ENCODE measurements around the gene BTAF1.

BTAF1 gene

DNA sequence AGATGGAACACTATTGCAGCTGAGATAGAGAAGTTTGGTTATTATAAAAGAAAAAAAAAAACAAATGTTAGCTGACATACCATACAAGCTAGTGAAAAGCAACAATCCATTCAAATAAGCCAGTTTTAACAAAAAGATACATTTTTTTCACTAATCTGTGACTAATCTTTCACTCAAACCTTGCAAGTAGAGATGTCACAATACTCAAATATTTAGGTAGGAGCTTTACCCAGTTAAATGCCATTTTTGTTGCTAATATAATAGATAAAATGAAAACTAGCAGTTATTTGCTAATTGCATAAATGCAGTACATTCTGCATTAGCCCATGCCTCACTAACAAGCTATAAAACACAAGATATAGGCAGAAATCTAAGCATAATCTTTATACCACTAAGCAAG is 123.6 kb downstream of the BTAF1 start:
- no peak for DNase-seq (ENCODE audit: low read depth in 2 of 2)

GRCh38 chr10:92052088-92052487 is 128.5 kb downstream of the BTAF1 start:
- no peak for DNase-seq (ENCODE audit: low read depth in 2 of 2)

- DNase-seq (ENCODE audit: low read depth in 2 of 2), result no peak
Observed at GRCh38 chr10:92052741-92053140, 129.2 kb downstream of the BTAF1 start.

DNA sequence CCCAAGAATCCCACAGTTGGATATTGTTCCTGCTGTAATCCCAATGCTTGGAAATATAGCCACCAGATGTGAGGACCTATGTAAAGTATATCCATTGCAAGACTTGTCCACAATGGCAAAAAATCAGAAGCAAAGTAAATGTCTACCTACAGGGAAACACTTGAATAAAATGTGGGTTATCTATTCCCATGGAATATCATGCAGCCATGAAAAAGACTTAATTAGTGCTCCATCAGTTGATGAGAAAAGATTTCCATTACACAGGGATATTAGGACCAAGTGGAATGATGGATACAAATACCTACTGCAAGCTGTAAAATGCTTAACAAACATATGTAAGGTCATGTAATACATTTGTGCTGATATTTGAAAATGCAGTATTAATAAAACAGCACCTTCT is 131.2 kb downstream of the BTAF1 start:
- no peak for DNase-seq (ENCODE audit: low read depth in 2 of 2)

DNA sequence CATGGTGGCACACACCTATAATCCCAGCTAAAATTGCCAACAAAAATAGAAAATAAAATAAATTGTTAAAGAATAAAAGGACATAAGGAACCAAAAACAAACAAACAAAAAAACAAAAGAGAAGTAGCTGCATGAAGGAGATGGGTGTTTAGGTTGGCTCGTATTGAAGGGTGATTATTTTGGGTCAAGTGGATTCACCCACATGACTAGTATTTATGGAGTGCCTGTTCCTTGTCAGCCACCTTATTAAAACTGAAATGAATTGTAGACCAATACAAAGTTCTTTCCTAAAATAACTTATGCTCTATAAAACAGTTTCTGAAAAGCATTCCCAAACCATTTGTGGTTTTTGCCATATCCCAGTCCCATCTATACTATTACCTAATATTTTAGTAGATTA is 138.7 kb downstream of the BTAF1 start:
- no peak for DNase-seq (ENCODE audit: low read depth in 2 of 2)

GRCh38 chr10:92064506-92064905 is 140.9 kb downstream of the BTAF1 start:
- no peak for DNase-seq (ENCODE audit: low read depth in 2 of 2)

GRCh38 chr10:92066386-92066785 is 142.8 kb downstream of the BTAF1 start:
- no peak for DNase-seq (ENCODE audit: low read depth in 2 of 2)

- no peak for DNase-seq (ENCODE audit: low read depth in 2 of 2)
Observed at GRCh38 chr10:92068900-92069299, 145.3 kb downstream of the BTAF1 start.

GRCh38 chr10:92074126-92074887 is 150.7 kb downstream of the BTAF1 start:
- no peak for DNase-seq (ENCODE audit: low read depth in 2 of 2)

DNA sequence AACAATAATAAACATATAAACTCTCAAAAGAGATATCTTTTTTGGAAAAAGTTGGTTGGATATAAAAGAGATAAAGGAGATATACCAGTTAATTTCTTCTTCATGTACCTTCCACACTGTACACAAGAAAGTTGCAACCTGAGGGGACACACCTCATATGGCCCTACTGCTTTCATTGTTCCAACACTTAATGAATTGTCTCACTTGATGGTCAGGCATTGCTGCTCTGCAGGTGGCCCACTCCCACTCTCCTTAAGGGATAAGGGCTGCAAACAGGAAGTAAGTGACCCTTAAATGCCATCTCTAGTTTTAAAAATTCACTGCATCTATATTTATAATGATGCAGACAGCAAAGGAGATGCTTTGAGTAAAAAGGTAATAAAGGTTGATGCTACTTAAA is 152.3 kb downstream of the BTAF1 start:
- no peak for DNase-seq (ENCODE audit: low read depth in 2 of 2)

DNA sequence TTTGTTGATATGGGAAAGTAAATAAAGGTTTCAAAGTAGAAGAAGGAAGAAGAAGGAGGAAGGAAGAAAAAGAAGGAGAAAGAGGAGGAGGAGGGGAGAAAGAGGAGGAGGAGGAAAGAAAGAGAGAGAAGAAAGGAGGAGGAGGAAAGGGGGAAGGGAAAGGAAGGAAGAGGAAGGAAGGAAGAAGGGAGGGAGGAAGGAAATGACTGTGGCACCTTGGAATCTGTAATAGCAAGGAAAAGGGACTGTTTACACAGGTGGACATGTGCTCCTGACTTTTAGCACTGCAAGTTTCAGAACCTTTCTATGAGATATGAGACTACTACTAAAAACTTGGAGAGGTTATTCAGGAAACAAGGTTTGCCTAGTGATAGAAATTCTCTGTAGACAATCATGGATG is 153.2 kb downstream of the BTAF1 start:
- DNase-seq (ENCODE audit: low read depth in 2 of 2), result no peak

GRCh38 chr10:92079003-92079402 is 155.4 kb downstream of the BTAF1 start:
- DNase-seq (ENCODE audit: low read depth in 2 of 2), result no peak
